KOPT-K1 (cell line): ENCODE measurements around the gene STOX2.
"Not testable (repeated sequence)": the region's sequence is repeated elsewhere in the genome, so short reads cannot be mapped to it uniquely, and the experiment has no call there.

Experiments
- H3K27ac ChIP-seq: fragments of 200-600 bp; sonication (generic); 2 replicates; pipeline ENCODE4 v1.5.1; 2016; ENCODE audit warnings: antibody characterized with exemption, mild to moderate bottlenecking, low read depth, low read length; ENCODE audit not compliant: poor library complexity, severe bottlenecking
- H3K36me3 ChIP-seq: fragments of 200-600 bp; sonication (generic); 2 replicates; pipeline ENCODE4 v1.5.1; 2017; ENCODE audit warnings: antibody characterized with exemption, mild to moderate bottlenecking, low read length, moderate library complexity; ENCODE audit not compliant: insufficient read depth
- H3K9me3 ChIP-seq: fragments of 200-600 bp; sonication (generic); 2 replicates; pipeline ENCODE4 v1.5.1; 2017; ENCODE audit warnings: antibody characterized with exemption, low read length, mild to moderate bottlenecking; ENCODE audit not compliant: insufficient read depth, poor library complexity, severe bottlenecking

Gene STOX2

DNA sequence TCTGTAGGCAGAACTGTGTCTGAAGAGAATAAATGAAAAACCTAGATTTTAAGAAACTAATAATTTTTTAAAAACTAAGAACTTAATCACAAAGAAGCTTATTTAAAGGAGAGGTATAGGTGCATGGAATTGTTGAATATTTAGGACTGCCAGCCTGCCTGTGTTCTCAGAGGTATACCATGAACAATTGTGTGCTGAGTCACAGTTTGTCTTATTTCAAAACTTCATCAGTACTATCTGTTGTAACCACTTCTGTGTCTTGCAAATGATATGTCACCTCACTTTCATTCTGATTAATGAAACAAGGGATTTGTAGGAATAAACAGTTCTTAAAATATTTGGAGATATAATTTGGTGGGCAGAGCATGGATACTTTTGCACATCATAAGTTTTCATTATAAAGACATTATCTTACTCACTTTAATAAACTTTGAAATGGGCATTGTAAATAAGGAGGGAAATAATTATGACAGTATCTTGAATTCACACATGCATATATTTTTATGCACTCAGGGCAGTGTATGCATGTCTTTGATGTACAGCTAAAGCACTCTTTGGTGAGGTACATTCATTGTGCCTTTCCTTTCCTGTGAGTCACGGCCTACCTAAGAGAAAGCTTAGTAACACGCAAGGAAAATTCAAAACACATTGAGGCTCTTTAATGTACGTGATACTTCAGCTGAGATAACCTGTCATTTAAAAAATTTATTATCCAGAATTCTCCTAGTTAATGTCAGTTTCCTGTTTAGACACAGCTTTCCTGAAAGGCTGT, 31.7 kb downstream of the STOX2 start:
- no peaks in the 10 kb centered on the region for H3K36me3 ChIP-seq
- H3K27ac ChIP-seq, result no peak overlapping the region
- H3K9me3 ChIP-seq, result no peaks in the 10 kb centered on the region

DNA sequence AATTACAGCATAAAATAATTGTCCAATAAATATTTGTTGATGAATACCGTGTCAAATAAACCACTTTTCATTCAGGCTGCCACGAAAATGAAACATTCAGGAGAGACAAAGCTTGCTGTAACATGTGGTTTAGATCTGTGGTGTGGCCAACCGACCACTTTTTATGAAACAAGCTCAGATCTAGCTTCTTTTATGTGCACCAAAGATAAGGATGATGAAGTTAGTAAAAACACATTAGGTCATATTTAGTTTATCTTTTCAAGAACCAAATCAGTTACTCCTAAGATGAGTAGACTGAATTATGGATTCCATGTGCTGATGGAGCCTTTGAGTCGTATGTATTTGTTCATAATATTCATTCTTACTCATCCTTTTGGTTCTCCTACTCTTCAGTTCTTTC, 35.8 kb downstream of the STOX2 start:
- Histone ChIP-seq H3K27ac (no peak overlapping the region), H3K9me3 (no peaks in the 10 kb centered on the region), H3K36me3 (no peaks in the 10 kb centered on the region)

DNA sequence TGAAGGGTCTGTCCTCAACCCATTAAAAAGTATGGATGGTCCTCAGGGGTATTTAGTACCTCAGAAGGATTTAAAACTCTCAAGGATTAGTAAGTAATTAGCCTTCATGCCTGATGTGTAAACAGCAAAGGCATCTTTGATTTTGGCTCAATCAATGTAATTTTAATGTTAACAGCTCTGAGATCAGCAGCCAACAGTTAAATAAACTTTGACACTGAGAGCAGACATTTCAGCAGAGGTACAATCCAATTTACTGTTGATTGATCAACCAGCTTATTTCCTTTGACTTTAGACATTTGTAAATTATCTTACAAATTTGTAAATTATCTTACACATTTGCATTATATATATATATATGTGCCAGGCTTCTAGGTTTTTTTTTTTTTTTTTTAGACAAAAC, 36.9 kb downstream of the STOX2 start:
- H3K9me3 ChIP-seq, result no peaks in the 10 kb centered on the region
- no peak overlapping the region for H3K27ac ChIP-seq
- H3K36me3 ChIP-seq, result no peaks in the 10 kb centered on the region

- H3K27ac ChIP-seq, result no peak overlapping the region
- H3K36me3 ChIP-seq, result no peaks in the 10 kb centered on the region
- no peaks in the 10 kb centered on the region for H3K9me3 ChIP-seq
Measured at GRCh38 chr4:183945741-183946140, 40.6 kb downstream of the STOX2 start.

GRCh38 chr4:183950536-183950935, 45.4 kb downstream of the STOX2 start:
- Histone ChIP-seq H3K36me3 (no peaks in the 10 kb centered on the region), H3K9me3 (no peaks in the 10 kb centered on the region), H3K27ac (no peak overlapping the region)

- not testable (repeated sequence) for H3K36me3 ChIP-seq, H3K9me3 ChIP-seq, H3K27ac ChIP-seq
Measured at GRCh38 chr4:183952652-183953051, 47.5 kb downstream of the STOX2 start.

DNA sequence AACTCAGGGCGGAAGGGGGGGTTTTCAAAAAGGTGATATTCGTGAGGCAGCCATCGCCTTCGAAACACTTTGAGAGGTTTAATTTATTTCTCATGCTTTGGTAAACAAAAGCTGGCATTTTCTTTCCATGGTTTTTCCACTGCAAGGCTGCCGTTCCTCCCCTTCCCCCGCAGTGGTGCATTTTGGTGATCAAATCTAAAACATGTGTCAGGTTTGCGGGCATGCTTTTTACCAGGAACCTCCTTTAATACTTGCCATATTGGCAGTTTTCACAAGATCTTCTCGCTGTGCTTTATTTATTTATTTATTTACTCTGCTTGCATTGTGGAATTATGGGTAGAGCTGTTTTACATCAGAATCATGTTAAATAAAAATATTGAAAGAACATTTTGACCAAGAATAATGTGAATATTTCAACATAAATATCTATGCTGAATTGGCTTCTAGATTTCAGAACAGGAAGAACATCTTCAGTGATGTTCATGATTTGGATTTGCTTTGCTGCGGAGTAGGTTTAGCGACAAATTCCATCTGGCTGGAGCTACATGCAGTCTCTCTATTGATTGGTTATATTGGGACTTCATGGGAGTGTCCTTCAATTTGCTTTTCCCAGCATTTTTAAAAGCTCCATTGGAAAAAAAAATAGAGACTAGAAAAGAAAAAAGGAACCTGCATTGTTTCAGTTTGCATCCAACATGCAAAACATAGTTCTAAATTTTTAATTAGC, 54.4 kb downstream of the STOX2 start:
- H3K36me3 ChIP-seq, result no peaks in the 10 kb centered on the region
- H3K9me3 ChIP-seq, result no peaks in the 10 kb centered on the region
- no peak overlapping the region for H3K27ac ChIP-seq

DNA sequence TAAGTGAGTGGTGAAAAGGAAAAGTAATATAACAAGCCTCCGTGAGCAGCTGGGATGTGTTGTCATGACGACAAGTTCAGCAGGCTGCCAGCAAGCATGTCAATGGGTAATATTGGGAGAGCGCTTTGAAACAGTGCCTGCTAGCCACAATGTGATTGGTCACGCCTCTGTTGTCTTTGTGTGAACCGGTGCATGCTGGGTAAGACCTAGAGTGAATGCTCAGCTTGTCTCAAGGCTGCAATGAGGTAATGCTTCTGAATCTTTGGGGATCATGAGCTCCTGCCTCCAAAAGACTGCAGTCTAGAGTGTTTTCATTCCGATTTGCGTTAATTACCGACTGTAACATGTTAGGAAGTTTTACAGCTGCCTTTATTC, 54.9 kb downstream of the STOX2 start:
- no peak overlapping the region for H3K27ac ChIP-seq
- no peaks in the 10 kb centered on the region for H3K36me3 ChIP-seq
- H3K9me3 ChIP-seq, result no peaks in the 10 kb centered on the region

GRCh38 chr4:183960962-183961541, 55.9 kb downstream of the STOX2 start:
- Histone ChIP-seq H3K36me3 (no peaks in the 10 kb centered on the region), H3K9me3 (no peaks in the 10 kb centered on the region), H3K27ac (no peak overlapping the region)

DNA sequence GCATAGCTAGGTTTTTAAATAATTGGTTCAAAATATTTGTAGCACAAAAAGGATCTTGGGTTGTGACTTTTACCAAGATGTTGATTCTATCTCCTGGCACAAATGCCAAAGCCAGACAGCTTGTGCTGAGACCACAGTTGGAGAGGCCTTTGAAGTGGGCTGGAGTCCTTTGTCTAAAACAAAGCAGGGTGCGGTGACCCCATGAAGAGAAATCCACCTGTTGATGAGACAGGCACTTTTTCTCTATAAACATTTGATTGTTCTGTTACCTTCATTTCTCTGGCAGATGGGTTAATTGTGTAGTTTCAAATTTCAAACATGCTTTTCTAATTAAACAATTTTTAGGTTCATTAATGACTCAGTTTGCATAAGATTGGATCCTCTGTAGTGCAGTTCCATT, 56.7 kb downstream of the STOX2 start:
- no peaks in the 10 kb centered on the region for H3K36me3 ChIP-seq
- H3K9me3 ChIP-seq, result no peaks in the 10 kb centered on the region
- H3K27ac ChIP-seq, result no peak overlapping the region

DNA sequence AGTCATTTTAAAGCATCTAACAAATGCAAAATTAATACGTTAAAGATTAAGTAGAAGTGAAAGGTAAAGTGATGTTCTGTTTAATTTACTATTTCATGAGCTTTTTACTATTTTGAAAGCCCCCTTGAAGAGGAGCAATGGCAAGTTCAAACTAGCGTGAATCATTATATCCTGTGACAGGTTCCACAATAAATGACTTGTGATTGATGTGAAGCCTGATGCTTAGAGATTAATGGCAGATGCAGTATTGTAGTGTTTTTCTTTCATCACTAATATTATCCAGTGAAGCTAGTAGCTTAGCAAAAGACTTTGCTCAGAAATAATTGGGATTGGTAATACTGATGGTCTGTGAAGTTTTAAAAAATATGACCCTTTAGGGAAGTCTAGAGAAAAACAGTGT, 57.3 kb downstream of the STOX2 start:
- Histone ChIP-seq H3K36me3 (no peaks in the 10 kb centered on the region), H3K27ac (no peak overlapping the region), H3K9me3 (no peaks in the 10 kb centered on the region)

DNA sequence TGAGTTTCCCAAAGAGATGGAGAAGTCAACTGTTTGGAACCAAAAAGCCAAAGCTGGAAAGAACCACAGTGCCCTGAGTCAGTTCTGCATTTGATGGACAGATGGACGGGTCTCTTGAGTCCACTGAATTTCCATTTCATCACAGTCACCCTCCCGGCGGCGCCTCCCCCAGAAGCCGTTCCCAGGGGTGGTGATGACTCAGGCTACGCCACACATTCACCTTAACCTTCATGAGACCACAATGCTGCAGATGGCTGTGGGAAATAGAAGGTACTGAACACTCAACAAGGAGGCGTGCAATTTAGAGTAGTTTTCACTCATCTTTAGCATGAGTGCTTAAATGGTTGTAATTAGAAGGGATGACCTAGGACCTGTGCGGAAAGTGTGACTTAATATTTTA, 61.3 kb downstream of the STOX2 start:
- Histone ChIP-seq H3K36me3 (no peaks in the 10 kb centered on the region), H3K27ac (no peak overlapping the region), H3K9me3 (no peaks in the 10 kb centered on the region)

DNA sequence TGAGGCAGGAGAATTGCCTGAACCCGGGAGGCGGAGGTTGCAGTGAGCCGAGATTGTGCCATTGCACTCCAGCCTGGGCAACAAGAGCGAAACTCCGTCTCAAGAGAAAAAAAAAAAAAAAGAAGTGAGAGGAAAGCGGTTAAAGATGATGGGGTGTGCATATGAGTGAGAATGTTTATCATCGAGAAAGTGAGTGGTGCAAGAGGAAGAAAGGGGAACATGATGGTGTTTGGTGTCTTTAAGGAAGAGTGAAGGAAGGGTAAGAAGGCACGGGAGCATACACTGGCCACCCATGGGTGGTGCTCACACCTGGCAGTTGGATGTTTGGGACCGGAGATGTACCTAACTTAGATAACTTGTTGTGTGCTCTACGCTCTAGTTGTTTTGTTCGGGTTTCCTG, 62.2 kb downstream of the STOX2 start:
- Histone ChIP-seq H3K36me3 (no peaks in the 10 kb centered on the region), H3K27ac (no peak overlapping the region), H3K9me3 (peaks cover 3% of the 10 kb centered on the region)

DNA sequence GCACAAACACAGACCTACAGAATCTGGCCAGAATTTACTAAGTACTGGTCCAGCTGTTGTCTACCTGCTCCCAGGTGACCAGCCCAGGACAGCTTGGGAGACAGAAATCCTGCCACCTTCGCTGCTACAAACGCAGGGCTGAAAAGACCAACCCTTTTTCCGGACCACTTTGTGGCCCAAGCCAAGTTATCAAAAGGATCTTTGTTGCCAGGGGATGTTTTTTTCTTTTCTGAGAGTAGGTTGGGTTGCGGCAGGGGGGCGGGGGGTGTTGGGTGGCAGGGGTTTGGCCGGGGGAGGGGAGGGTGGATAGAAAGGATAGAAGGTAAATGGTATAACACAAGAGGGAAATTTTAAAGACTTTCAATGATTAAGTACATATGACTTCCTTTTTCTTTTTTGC, 63.4 kb downstream of the STOX2 start:
- H3K9me3 ChIP-seq, result peaks cover 5% of the 10 kb centered on the region
- no peaks in the 10 kb centered on the region for H3K36me3 ChIP-seq
- H3K27ac ChIP-seq, result no peak overlapping the region

- Histone ChIP-seq H3K36me3 (no peaks in the 10 kb centered on the region), H3K27ac (no peak overlapping the region), H3K9me3 (peaks cover 5% of the 10 kb centered on the region)
Measured at GRCh38 chr4:183968931-183969330, 63.8 kb downstream of the STOX2 start.

DNA sequence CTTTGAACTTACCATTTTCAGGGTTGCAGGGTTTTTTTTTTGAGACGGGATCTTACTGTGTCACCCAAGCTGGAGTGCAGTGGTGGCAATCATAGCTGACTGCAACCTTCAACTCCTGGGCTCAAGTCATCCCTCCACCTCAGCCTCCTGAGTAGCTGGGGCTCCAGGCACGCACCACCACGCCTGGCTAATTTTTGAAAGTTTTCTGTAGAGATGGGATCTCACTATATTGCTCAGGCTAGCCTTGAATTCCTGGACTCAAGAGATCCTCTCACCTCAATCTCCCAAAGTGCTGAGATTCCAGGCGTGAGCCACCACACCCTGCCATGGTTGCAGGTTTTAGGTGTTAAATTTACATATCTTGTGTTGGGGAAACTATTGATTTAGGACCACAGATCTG, 64.5 kb downstream of the STOX2 start:
- Histone ChIP-seq H3K9me3 (peaks cover 7% of the 10 kb centered on the region), H3K27ac (no peak overlapping the region)

More for the DNA sequence above, 64.5 kb downstream of the STOX2 start:
- H3K36me3 ChIP-seq, result no peaks in the 10 kb centered on the region
